KBM-7 (cell line): ENCODE measurements around the gene CHRD.

ENCODE experiments used
- DNase-seq: peaks from one replicate; pipeline ENCODE4 v3.0.0-alpha.2; 2015
- in situ Hi-C: fragments of 300-500 bp; cut with MboI; formaldehyde crosslinking; loops from 2 replicates; pipeline ENCODE4 v1.14.3; 2020; ENCODE audit warnings: low sequenced_read_pairs, low pct_unique_long_range_greater_than_20kb, mixed read lengths

CHRD gene

DNA sequence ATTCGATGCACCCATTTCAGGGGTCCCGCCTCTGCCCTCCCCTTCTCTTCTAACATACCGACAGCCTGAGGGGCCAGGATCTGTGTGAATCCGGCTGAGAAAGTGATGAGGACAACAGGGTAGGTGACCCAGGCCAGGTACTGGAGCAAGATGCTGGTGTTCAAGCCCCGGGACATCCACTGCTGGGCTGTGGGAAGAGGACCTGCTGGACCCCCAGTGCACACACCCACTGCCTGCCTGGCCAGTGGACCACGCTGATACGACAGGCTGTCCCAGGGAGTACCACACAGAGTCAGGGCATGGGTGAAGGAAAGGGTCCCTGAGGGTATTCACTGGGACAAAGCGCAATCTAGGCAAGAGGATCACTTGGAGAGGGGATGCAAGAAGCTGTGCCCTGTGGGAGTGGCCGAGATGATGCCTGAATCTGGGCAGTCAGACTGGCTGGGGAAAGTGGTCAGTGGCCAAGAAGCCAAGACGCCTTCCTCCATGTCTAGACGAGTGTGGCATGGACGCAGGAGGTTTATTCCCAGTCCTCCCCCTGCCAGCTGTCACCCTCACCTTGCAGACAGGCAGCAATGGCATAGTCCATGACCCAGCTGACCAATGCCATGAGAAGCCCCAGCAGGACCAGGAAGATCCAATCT, 21.6 kb upstream of the CHRD start:
- in situ Hi-C loops = loop anchor here (25.0 kb wide), 1 partner anchor 404 kb away; no protein-coding TSS in a partner anchor
- no peak for DNase-seq

DNA sequence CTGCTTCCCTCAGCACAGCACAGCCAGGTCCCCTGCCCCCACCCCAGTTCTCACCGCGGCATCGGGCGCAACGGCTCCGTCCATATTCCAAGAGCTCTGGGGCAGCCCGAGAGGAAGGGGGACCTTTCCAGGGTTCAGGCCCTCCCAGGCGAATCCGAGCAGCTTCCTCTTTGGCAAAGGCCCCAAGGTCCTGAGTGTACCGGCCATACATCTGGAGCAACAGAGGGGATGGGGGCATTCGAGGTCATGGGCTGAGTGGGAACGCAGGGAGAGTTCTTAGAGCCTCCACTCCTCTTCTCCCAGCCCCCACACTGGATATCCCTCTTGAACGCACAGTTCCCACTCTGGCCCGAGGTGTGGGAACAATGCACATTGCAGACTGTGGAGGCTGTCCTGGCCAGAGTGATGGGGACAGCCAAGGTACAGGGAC, 20.9 kb upstream of the CHRD start:
- in situ Hi-C loops = loop anchor here (25.0 kb wide), 1 partner anchor 403 kb away; no protein-coding TSS in a partner anchor
- no peak for DNase-seq

DNA sequence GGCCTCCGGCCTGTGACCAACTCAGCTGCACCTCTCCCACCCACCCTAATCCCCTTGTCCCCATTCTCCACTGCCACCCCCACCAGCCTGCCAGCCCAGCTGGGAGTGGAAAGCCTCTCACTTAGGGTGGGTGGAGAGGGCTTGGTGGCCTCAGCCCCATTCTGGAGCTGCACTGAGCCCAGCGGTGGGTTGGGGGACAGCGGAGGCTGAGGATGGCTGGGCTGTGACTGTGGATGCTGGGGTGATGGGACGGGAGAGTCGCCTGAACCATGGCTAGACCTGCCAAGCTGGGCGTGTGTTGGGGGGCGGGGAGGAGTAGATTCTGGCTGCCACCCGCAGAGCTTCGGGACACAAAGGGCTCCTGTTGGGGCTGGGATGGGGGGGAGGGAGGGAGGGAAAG, 20.2 kb upstream of the CHRD start:
- no peak for DNase-seq
- in situ Hi-C loops = loop anchor here (25.0 kb wide), 1 partner anchor 403 kb away; no protein-coding TSS in a partner anchor

DNA sequence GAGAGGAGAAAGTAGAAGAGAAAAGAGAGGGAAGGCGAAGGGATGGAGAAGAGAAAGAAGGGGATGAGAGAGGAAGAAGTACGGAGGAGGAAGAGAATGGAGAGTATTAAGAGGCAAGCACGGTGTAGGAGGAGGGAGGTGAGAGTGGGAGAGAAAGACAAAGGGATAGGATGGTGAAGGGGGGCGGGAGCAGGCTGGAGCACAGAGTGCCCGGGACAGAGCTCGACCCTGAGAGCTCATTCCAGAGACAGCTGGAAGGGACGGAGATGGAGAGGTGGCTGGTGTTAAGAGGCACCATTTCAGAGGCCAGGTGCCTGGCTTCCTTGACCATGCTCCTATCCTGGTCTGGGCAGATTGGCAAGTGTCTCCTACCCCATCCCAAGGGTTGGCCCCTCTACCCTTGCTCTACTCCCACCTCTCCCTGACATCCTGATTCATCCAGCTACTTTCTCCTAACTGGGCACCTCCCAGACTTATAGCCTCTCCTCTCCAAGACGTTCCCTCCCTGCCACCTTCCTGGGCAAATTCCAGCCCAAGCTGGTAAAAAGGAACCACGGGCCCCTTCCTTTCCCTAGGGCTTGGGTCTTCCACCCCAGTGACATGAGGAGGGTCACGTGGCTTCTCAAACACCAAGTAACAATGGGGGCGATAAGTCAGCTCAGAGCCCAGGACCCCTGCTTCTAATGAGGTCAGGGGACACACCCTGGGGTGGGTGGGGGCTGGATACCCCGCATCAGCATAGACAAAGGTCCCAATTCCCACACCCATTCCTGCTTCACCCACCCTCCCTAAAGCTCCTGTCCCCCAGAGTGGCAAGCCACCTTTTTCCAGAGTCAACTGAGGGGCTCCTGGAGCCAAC, 19.6 kb upstream of the CHRD start:
- in situ Hi-C loops = loop anchor here (25.0 kb wide), 1 partner anchor 402 kb away; no protein-coding TSS in a partner anchor

DNA sequence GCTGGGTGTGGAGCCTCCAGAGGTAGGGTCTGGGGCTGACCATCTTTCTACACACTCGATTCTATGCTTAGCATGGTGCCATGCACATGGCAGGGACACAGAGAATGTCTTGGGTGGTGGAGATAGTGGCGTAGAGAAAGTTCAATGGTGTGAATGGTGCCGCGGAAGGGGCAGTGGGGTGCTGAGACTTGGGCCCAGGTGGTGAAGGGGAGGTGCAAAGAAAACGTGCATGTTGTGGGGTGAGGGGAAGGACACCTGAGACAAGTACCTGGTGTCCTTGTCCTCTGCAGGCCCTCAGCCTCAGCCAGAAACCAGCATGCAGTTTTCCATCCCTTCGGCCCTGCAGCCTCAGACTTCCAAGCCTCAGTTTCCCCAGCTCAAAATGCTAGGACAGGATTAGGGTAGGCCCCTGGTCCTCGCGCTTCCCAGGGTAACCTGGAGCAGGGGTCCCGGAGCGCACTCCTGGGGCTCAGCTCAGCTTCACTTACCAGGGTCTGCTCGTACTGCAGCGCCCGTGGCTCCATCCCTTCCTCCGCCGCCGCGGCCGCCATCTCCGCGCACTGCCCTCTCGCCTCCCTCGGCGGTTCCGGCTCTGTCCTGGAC, 18.8 kb upstream of the CHRD start:
- DNase-seq = no peak
- in situ Hi-C loops = loop anchor here (25.0 kb wide), 1 partner anchor 401 kb away; no protein-coding TSS in a partner anchor

More for the DNA sequence above, 19.6 kb upstream of the CHRD start:
- no peak for DNase-seq

DNA sequence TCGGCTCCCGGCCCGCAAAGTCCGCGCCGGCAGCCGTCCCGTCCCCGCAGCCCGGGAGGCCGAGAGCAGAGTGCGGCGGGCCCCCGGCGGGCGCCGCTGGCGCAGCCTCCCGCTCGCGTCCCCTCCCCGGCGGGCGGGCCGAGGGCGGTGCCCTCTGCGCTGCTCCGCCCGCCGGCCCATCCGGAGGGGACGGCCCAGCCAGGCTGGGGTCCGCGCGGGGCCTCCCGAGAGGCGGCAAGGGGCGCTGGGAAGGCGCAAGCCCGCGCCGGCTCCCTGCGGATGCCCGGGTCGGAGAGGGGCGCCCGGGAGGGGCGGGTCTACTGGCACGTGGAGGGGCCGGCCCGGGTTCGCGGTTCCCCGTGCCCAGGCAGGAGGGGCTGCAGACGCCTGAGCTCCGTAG, 18.3 kb upstream of the CHRD start, which contains the start of the genes CLCN2 and POLR2H:
CLCN2 (minus strand) TSS at position 74 of the 400 bp plus-strand sequence. CDS start 126 bp downstream, outside the sequence.
POLR2H (plus strand) TSS at position 179 of the 400 bp plus-strand sequence. CDS start 1,783 bp downstream, outside the sequence.
- in situ Hi-C loops = loop anchor here (25.0 kb wide), 1 partner anchor 401 kb away; no protein-coding TSS in a partner anchor
- no peak for DNase-seq

DNA sequence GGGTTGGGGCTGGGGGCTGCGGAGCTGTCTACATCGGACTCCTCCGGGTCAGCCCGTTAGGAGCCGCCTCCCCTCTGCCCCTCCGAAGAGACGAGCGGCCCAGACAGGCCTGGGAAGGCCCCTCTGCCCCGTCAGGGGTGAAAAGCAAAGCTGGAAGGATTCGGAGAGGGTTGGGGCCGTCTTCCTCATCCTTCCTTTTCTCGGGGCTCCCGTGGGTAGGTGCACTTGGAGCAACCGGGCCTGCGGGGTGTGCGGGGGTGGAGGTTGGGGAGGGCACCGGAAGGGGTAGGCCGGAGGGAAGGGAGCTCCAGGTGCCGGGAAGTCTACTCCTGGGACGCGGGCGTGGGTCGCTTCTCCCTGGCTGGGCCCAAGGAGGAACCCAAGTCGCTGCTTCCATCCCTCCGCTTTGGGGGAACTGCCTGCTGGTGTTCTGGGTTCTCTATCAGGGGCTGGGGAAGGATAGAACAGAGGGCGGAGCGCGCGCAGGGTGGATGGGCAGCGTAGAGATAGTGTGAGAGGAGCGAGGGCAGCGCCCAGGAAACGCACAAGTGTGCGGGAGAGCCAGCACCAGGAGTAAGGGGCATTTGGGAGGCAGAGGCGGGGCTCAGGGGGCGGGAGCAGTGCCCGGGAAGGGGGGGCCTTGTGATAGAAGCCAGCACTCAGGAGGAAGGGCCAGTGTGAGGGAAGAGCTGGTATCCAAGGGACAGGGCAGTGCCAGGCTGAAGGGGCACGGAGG, 17.8 kb upstream of the CHRD start:
- in situ Hi-C loops = loop anchor here (25.0 kb wide), 1 partner anchor 400 kb away; no protein-coding TSS in a partner anchor
- DNase-seq = peak; percentile 60

DNA sequence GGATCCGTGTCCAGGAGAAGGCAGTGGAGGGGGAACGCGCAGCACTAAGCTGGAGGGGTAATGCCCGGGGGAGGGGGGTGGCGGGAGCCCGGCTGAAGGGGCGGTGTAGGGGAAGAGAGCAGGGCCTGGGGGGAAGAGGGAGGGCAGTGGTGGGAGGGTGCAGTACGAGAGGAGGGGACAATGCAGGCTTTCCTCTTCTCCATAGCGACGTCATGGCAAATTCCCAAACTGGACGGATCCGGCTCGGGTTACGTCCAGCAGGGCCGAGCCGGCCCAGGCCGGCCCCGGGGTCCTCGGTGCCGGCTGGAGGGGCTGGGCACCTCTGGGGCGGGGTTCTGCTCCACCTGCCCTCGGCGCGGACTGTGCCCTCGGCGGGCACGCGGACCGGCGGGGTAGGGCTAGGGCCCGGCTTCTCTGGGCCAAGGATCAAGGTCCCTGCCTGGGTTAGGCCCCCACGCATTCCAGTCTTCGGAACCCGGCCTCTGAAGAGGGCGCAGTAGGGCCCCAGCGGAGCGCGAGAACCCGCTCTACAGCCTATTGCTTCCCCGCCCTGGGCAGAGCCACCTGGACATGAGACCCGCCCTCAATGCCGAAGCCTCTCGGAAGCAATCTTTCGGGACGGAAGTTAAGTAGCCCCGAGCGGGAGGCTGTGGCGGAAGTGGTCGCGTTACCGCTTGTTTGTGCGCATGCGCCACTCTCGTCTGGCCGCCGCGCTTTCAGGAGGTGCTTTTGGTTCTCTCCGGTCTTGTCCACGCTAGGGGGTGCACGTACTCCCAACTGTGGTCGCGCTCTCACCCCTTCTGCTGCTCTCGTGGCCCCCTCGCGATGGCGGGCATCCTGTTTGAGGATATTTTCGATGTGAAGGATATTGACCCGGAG, 16.9 kb upstream of the CHRD start:
- in situ Hi-C loops = loop anchor here (25.0 kb wide), 1 partner anchor 399 kb away; no protein-coding TSS in a partner anchor
- peak; percentile 98 for DNase-seq

DNA sequence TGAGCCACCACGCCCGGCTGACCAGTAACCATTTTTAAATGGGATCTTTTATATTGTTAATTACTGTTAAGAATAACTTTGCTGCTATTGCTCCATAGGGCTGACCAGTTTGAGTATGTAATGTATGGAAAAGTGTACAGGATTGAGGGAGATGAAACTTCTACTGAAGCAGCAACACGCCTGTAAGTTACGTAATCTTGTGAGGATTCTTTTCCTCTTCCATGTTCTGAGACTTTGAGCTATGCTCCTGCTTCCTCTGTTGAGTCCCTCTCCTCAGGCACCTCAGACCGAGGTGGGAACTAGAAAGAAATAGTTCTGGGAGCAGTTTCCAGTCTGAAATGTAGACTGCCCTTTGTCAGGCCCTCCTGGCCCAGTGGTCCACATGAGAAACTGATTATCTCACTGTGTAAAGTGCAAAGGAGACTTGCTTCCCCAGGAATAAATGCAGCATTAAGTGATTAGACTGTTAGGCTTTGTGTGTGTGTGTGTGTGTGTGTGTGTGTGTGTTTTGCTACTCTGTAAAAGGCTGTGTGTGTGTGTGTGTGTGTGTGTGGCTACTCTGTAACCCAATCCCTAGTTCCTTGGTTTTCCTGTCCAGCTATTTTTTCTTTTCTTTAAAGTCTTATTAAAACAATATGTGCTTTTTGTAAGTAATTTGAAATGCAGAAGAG, 13.1 kb upstream of the CHRD start:
- no peak for DNase-seq
- in situ Hi-C loops = loop anchor here (25.0 kb wide), 1 partner anchor 396 kb away; no protein-coding TSS in a partner anchor

DNA sequence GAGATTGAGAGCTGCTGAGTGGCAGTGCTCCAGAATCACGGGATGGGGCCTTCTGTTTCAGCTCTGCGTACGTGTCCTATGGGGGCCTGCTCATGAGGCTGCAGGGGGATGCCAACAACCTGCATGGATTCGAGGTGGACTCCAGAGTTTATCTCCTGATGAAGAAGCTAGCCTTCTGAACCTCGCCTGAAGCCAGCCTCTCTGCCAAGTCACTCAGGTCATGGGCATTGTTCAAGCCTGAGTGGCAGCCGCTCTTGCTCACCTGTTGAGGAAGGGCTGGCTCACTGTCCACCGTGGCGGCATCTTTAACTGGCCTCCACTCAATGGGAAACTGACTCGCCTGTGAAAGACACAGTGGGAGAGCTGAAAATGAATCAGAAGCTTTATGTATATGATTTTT, 11.7 kb upstream of the CHRD start:
- in situ Hi-C loops = loop anchor here (25.0 kb wide), 1 partner anchor 394 kb away; no protein-coding TSS in a partner anchor
- no peak for DNase-seq

DNA sequence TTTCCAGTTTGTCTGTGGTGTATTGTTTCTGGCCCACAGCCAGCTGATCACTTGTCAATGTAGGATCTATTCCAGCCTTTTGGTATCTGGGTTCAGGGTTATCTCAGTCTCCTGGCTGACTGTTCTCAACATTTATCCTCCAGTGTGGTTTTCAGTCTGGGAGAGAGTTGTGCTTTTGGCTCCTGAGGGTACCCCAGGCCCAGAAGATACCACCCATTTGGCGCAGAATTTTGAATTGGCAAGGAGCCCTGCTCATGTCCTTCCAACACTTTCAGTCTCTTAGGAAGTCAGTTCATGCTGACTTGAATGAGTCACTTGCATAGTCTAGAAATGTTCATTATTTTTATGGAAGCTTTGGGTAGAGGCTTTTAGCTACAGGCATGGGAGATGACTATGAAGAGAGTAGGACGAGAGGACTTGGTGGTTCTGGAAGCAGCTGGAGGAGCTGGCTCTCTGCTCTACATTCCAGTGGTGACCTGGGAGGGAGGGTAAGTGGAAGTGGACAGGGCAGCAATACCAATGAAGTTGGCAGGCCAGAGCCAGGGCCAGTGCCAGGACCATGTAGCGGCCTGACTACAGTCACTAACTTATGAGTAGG, 11.2 kb upstream of the CHRD start:
- in situ Hi-C loops = loop anchor here (25.0 kb wide), 1 partner anchor 394 kb away; no protein-coding TSS in a partner anchor
- no peak for DNase-seq

DNA sequence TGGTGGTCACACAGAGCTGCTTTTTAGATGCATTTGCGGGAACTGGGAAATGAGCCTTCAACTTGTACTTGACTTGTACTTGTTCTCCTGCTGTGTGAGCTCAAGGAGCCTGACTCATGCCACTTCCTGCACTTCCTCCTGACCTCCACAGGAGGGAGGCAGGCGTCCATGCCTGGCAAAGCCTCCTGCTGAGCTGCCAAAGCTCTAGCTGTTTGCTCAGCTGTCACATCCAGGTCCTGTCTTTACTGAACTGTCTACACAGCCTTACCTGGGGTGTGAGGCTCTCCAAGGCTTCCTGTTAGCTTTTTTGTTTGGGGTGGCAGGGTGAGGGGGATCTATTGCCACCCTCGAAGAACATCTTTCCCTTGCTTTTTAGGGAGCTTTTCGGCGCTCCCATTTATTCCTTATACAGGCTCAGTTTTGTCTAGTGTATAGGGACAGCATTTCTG, 8.3 kb upstream of the CHRD start:
- in situ Hi-C loops = loop anchor here (25.0 kb wide), 1 partner anchor 391 kb away; no protein-coding TSS in a partner anchor
- DNase-seq = peak; percentile 89

DNA sequence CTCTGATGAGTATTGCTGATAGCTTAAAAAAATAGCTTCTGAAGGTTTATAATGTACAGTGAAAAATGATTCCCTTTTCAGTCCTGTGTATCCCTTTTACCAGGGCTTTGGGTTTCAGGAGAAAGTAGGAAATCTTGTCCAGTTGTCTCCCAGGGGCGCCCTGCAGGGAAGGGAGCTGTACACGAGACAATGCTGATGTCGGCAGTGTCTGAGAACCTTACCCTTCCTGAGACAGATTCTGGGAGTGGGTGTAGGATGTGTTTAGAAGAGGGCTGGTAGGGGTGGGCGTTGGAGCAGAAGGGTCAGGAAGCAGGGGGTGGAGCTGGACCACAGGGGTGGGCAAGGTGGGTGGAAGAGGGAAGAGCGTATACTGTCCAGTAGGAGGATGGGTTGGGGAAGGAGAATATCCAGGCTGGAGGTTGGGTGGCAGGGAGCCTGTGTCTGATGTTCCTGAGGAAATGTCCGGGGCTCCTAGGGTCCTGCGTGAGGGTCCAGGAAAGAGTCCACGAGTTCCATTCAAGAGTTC, 7.5 kb upstream of the CHRD start:
- in situ Hi-C loops = loop anchor here (25.0 kb wide), 1 partner anchor 390 kb away; no protein-coding TSS in a partner anchor
- no peak for DNase-seq

DNA sequence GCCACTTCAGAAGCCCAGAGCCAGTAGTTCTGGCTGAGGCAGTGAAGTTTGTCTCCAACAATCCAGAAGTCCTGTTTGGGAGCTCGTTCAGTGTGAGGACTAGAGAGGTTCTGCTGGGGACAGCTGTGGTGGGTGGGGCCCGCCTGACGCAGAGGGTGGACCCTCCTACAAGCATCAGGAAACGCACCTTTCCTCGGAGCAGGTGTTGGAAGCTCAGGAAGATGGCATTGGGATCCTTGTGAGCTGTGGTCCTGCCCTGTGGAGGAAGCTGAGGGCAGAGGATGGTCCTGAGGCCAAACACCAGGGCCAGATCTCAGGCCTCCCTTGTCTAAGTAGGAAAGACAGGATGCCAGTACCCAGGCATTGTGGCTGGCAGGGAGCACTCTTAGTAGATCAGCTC, 6.9 kb upstream of the CHRD start:
- in situ Hi-C loops = loop anchor here (25.0 kb wide), 1 partner anchor 389 kb away; no protein-coding TSS in a partner anchor
- DNase-seq = no peak

DNA sequence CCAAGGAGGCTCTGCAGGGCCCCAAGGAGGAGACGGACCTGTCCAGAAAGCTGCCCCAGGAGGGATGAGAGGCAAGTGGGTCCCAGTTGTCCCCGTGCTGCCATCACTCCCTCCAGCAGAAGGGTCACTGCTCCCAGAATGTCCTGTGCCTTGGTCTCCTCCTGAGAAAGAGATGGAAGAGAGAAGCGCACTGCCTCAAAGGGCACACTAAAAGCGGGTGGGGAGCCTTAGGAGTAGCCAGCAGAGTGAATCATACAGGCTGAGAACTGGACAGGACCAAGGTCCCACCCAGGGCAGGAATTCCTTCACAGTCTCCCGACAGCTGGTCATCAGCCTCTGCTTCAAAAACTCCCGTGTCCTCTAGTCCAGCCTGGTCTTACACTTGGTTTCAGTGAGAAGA, 6.4 kb upstream of the CHRD start:
- in situ Hi-C loops = loop anchor here (25.0 kb wide), 1 partner anchor 389 kb away; no protein-coding TSS in a partner anchor
- no peak for DNase-seq
